Pancreas (tissue), 10 donors: ENCODE data around the gene LRRTM2. TPM values are rescaled to one million over a fixed set of nuclear protein-coding genes. Genes with fewer than 3 reads are reported as not detected.

ENCODE experiments used
- ATAC-seq, 4 donors: fragments of 200-7000 bp; cut with Tn5 transposase; one replicate each; pipeline versions ENCODE4 v1.8.0 to v1.9.1; 2020; ENCODE audit warnings: mild to moderate bottlenecking in 4 of 4, moderate library complexity in 4 of 4
- DNase-seq, 6 donors: peaks; one replicate each; pipeline ENCODE4 v3.0.0-alpha.2; 2020
- FAIRE-seq: peaks from 2 replicates; lab custom pipeline; 2012; peaks lifted over from hg19 to GRCh38; lab: Jason Lieb, UNC
- H3K27ac ChIP-seq, 4 donors: fragments of 200-600 bp; sonication (generic); 1 replicate in 3 of 4; 2 replicates in 1 of 4; pipeline versions ENCODE4 v1.5.0 to v1.8.0; 2020
- H3K27me3 ChIP-seq, 4 donors: fragments of 200-600 bp; one replicate each; pipeline ENCODE4 v1.8.0; 2021
- H3K36me3 ChIP-seq, 3 donors: fragments of 200-600 bp; sonication (generic) in 1 of 3; one replicate each; pipeline versions ENCODE4 v1.5.0 to v1.8.0; 2020 to 2021
- H3K4me1 ChIP-seq, 3 donors: fragments of 200-600 bp; one replicate each; pipeline ENCODE4 v1.8.0; 2021
- H3K4me3 ChIP-seq, 4 donors: fragments of 200-600 bp; sonication (generic) in 2 of 4; one replicate each; pipeline versions ENCODE4 v1.5.0 to v1.8.0; 2020 to 2021
- H3K9me3 ChIP-seq, 4 donors: fragments of 200-600 bp; one replicate each; pipeline ENCODE4 v1.8.0; 2021
- CTCF ChIP-seq, 4 donors: fragments of 200-600 bp; sonication (generic) in 3 of 4; IDR thresholded peaks; one replicate each; pipeline versions ENCODE4 v1.5.0 to v1.8.0; 2021; ENCODE audit warnings: antibody characterized with exemption in 4 of 4
- WGBS, 2 donors: extraction: QIAGEN DNeasy Blood & Tissue Kit; methylation state at CpG; one replicate each; pipeline ENCODE4 v1.1.7; 2013; 5-methylcytosine and 5-hydroxymethylcytosine counted together
- intact Hi-C, 3 donors: fragments of 100-400 bp; cut with DNase I; formaldehyde crosslinking; loops; one replicate each; pipeline versions ENCODE4 v1.11.1 to v1.14.2; 2022
- polyA plus RNA-seq, 2 donors: library from polyadenylated mRNA; stranded (reverse); fragments of 200-250 nt; gene quantifications; one replicate each; pipeline ENCODE4 v1.2.3, GENCODE V29; 2013
- total RNA-seq, 6 donors: library from RNA; stranded (reverse); fragmentation: NEBNext Ultra II Directional in 4 of 6; extraction: Animal tissue kit (Norgen Biotek cat#: 25700) in 4 of 6; gene quantifications; one replicate each; pipeline versions ENCODE4 v1.2.1 to v1.2.4, GENCODE V29; 2021 to 2023
- donor health status: healthy with polysubstance abuse.
- donor health status: DM: no; HTN: no; CAD: no; lungs with moderate emphysema.
- donor health status: DM: no; HTN: no; CAD: no.
- donor health status: control.
- donor health status: control.
- donor health status: Bipolar disorder and iron deficiency.
- donor health status: DM: yes; HTN: yes; CAD: no.
- donor health status: DM: no; HTN: no; CAD: no.
- donor health status: DM: no; HTN: no; CAD: no.
- donor health status: DM: yes; HTN: yes; CAD: no.

The LRRTM2 gene
- total and polyA plus RNA-seq, 8 donors = 0.08 to 0.61 (median 0.28) TPM

- no peak for TF ChIP-seq CTCF (IDR thresholded peaks at IDR 0.05)
- no peak for DNase-seq
- H3K27me3 ChIP-seq = no peaks in the 10 kb centered on the region
- H3K36me3 ChIP-seq = no peaks in the 10 kb centered on the region
- no peak for ATAC-seq
- peaks cover 0 to 8% (median 8%) of the 10 kb centered on the region in 3 donors for H3K4me1 ChIP-seq
- H3K9me3 ChIP-seq = no peaks in the 10 kb centered on the region
- intact Hi-C loops = no loop called here
- H3K27ac ChIP-seq = no peak overlapping the region
- 97 to 98% methylated on average over 3 of the region's 3 CpGs for WGBS, 2 donors
- no peak for FAIRE-seq
- H3K4me3 ChIP-seq = no peak overlapping the region
Observed at GRCh38 chr5:138875946-138876345, 811 bp upstream of the LRRTM2 start.

- Histone ChIP-seq H3K27ac (no peak overlapping the region), H3K4me1 (peaks cover 0 to 12% (median 10%) of the 10 kb centered on the region in 3 donors), H3K27me3 (no peaks in the 10 kb centered on the region), H3K4me3 (no peak overlapping the region), H3K9me3 (no peaks in the 10 kb centered on the region), H3K36me3 (no peaks in the 10 kb centered on the region)
- intact Hi-C loops = no loop called here
- no peak for TF ChIP-seq CTCF (IDR thresholded peaks at IDR 0.05)
- WGBS, 2 donors = 82 to 87% methylated on average over 2 of the region's 2 CpGs
- DNase-seq (no peak), FAIRE-seq (no peak), ATAC-seq (no peak)
Observed at GRCh38 chr5:138875552-138875875, 379 bp upstream of the LRRTM2 start.

- Histone ChIP-seq H3K36me3 (no peaks in the 10 kb centered on the region), H3K4me3 (no peak overlapping the region), H3K4me1 (peaks cover 8 to 24% (median 18%) of the 10 kb centered on the region in 3 donors), H3K9me3 (no peaks in the 10 kb centered on the region), H3K27ac (no peak overlapping the region), H3K27me3 (no peaks in the 10 kb centered on the region)
- no peak for ATAC-seq
- intact Hi-C loops = no loop called here
- DNase-seq = no peak
- WGBS, 2 donors = 88 to 90% methylated on average over 6 of the region's 6 CpGs
- FAIRE-seq = no peak
- TF ChIP-seq CTCF (IDR thresholded peaks at IDR 0.05) = no peak
Observed at GRCh38 chr5:138874241-138874640, 894 bp downstream of the LRRTM2 start.

GRCh38 chr5:138873466-138874221 lies 1.5 kb downstream of the LRRTM2 start:
- ATAC-seq (no peak), FAIRE-seq (no peak), DNase-seq (no peak)
- 81 to 85% methylated on average over 17 of the region's 17 CpGs for WGBS, 2 donors
- Histone ChIP-seq H3K9me3 (no peaks in the 10 kb centered on the region), H3K27me3 (no peaks in the 10 kb centered on the region), H3K27ac (no peak overlapping the region), H3K36me3 (no peaks in the 10 kb centered on the region), H3K4me3 (no peak overlapping the region), H3K4me1 (peaks cover 10 to 28% (median 21%) of the 10 kb centered on the region in 3 donors)
- no peak for TF ChIP-seq CTCF (IDR thresholded peaks at IDR 0.05)
- intact Hi-C loops = no loop called here

GRCh38 chr5:138872841-138873465 lies 2.2 kb downstream of the LRRTM2 start:
- Histone ChIP-seq H3K4me3 (no peak overlapping the region), H3K4me1 (peaks cover 10 to 28% (median 21%) of the 10 kb centered on the region in 3 donors), H3K36me3 (no peaks in the 10 kb centered on the region), H3K9me3 (no peaks in the 10 kb centered on the region), H3K27ac (no peak overlapping the region), H3K27me3 (no peaks in the 10 kb centered on the region)
- ATAC-seq = no peak
- no peak for DNase-seq
- no peak for TF ChIP-seq CTCF (IDR thresholded peaks at IDR 0.05)
- intact Hi-C loops = no loop called here
- 89 to 97% methylated on average over 6 of the region's 6 CpGs for WGBS, 2 donors
- no peak for FAIRE-seq
